GM12874 (cell line): ENCODE results near the gene DEF6.

Experiments
- TF ChIP-seq, protein P1 (sequence below): IDR thresholded peaks from 2 replicates; pipeline ENCODE4 v1.5.1; 2011; ENCODE audit warnings: low read depth, mild to moderate bottlenecking, control low read depth, low read length, moderate library complexity; ENCODE audit not compliant: insufficient read depth

The DEF6 gene

GRCh38 chr6:35302604-35303241 lies 5.1 kb downstream of the DEF6 start:
- TF ChIP-seq, protein P1, sequence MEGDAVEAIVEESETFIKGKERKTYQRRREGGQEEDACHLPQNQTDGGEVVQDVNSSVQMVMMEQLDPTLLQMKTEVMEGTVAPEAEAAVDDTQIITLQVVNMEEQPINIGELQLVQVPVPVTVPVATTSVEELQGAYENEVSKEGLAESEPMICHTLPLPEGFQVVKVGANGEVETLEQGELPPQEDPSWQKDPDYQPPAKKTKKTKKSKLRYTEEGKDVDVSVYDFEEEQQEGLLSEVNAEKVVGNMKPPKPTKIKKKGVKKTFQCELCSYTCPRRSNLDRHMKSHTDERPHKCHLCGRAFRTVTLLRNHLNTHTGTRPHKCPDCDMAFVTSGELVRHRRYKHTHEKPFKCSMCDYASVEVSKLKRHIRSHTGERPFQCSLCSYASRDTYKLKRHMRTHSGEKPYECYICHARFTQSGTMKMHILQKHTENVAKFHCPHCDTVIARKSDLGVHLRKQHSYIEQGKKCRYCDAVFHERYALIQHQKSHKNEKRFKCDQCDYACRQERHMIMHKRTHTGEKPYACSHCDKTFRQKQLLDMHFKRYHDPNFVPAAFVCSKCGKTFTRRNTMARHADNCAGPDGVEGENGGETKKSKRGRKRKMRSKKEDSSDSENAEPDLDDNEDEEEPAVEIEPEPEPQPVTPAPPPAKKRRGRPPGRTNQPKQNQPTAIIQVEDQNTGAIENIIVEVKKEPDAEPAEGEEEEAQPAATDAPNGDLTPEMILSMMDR, result no peak

DNA sequence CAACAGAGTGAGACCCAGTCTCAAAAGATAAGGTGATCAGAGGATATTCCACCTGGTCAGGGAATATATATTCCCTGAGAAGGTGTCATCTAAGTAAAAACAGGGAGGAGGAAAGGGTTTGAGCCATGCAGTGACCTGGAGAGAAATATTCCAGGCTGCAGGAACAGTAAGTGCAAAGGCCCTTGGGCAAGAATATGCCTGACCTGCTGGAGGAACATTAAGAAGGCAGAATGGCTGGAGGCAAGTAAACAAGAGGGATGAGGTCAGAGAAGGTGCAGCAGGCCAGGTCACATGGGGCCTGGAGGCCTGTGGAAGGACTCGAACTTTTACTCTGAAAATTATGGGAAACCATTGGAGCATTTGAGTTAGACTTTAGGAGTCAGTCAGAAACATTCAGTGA lies 6.7 kb downstream of the DEF6 start:
- TF ChIP-seq, protein P1, result no peak

DNA sequence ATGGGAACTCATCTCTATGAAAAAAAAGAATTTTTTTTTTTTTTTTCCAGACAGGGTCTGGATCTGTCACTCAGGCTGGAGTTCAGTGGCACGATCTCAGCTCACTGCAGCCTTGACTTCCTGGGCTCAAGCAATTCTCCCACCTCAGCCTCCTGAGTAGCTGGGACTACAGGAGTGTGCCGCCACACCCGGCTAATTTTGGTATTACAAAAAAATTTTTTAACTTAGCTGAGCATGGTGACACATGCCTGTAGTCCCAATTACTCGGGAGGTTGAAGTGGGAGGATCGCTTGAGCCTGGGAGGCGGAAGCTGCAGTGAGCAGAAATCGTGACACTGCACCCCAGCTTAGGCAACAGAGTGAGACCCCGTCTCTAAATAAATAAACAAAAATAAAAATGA lies 7.5 kb downstream of the DEF6 start:
- TF ChIP-seq, protein P1, result no peak

GRCh38 chr6:35309611-35310264 lies 12.1 kb downstream of the DEF6 start:
- TF ChIP-seq, protein P1, result no peak

- TF ChIP-seq, protein P1, result no peak
Measured at GRCh38 chr6:35310265-35310831, 12.7 kb downstream of the DEF6 start.

DNA sequence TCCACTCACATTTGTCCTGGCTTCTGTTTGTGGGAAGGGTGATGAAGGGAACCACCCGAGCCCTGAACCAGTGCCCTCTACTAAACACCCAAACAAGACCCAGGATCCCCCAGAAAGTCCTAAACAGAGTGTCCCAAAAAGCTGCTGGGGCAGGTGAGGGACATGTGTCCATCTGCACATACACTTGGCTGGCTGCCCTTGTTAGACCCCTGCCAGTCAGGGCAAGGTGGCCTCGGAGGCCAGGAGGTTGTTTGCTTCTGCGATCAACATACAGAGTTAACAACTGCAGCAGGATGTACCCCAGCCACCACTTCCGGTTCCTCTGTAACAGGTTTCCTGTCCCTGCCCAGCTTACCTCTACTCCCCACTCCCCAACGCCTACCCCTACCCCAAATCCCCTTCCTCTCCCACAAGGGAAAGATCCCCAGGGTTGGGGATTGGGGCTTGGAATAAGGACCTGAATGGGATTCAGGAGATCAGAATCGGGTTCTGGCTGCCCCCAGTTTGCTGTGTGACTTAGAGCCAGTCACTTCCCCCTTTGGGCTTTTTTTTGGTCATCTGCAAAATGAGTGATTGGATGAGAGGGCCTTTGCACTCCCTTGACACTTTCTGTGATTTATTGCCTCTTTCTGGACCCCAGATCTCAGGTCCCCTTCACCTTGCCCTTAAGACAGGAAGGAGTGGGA lies 13.9 kb downstream of the DEF6 start:
- TF ChIP-seq, protein P1, result no peak

- TF ChIP-seq, protein P1, result no peak
Measured at GRCh38 chr6:35312076-35312800, 14.6 kb downstream of the DEF6 start.
